Measurements from ENCODE around the gene PEAK1. TPM values are rescaled to one million over a fixed set of nuclear protein-coding genes. Genes with fewer than 3 reads are reported as not detected.

The PEAK1 gene
- total and polyA plus RNA-seq, 2 experiments from 2014 or later: 15.8 to 42.0 TPM

- Histone ChIP-seq H3K4me3 (no peak overlapping the region), H3K9me3 (ENCODE audit: low read depth) (no peaks in the 10 kb centered on the region), H3K27me3 (no peaks in the 10 kb centered on the region), H3K27ac (no peak overlapping the region), H3K36me3 (no peaks in the 10 kb centered on the region), H3K4me1 (ENCODE audit: low read depth) (peaks cover 5% of the 10 kb centered on the region)
- DNase-seq (ENCODE audit: low read depth in 1 of 2, low spot score in 1 of 2): no peak
- TF ChIP-seq CTCF (IDR thresholded peaks at IDR 0.05; ENCODE audit: low read depth, low read length): no peak
These were observed 320.0 kb downstream of the PEAK1 start for GRCh38 chr15:77099741-77100463.

DNA sequence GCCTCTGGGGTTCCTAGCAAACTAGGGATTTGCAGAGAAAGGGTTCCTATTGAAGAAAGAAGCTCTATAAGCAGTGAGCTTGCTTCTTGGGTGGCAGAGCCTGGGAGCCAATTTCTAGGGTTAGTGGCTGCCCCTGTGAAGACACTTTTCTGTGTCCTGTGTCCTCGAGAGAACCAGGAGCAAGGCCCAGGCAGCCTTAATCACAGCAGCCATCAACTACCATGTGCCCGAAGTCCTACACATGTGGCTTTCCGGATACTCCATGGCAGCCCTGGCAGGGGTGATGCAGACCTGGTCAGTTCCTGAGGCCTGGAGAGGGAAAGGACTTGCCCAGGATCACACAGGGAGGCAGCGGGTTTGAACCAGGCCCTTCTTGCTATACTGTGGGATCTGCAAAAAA lies 321.3 kb downstream of the PEAK1 start:
- Histone ChIP-seq H3K27ac (no peak overlapping the region), H3K4me1 (ENCODE audit: low read depth) (peaks cover 5% of the 10 kb centered on the region), H3K27me3 (no peaks in the 10 kb centered on the region), H3K4me3 (no peak overlapping the region), H3K9me3 (ENCODE audit: low read depth) (no peaks in the 10 kb centered on the region), H3K36me3 (no peaks in the 10 kb centered on the region)
- no peak for DNase-seq (ENCODE audit: low read depth in 1 of 2, low spot score in 1 of 2)
- TF ChIP-seq CTCF (IDR thresholded peaks at IDR 0.05; ENCODE audit: low read depth, low read length): no peak

GRCh38 chr15:77097921-77098320 lies 322.0 kb downstream of the PEAK1 start:
- no peak overlapping the region for H3K4me3 ChIP-seq
- DNase-seq (ENCODE audit: low read depth in 1 of 2, low spot score in 1 of 2): no peak
- H3K9me3 ChIP-seq (ENCODE audit: low read depth): no peaks in the 10 kb centered on the region
- peaks cover 5% of the 10 kb centered on the region for H3K4me1 ChIP-seq (ENCODE audit: low read depth)
- TF ChIP-seq CTCF (IDR thresholded peaks at IDR 0.05; ENCODE audit: low read depth, low read length): no peak
- no peaks in the 10 kb centered on the region for H3K27me3 ChIP-seq
- H3K27ac ChIP-seq: no peak overlapping the region
- no peaks in the 10 kb centered on the region for H3K36me3 ChIP-seq

DNA sequence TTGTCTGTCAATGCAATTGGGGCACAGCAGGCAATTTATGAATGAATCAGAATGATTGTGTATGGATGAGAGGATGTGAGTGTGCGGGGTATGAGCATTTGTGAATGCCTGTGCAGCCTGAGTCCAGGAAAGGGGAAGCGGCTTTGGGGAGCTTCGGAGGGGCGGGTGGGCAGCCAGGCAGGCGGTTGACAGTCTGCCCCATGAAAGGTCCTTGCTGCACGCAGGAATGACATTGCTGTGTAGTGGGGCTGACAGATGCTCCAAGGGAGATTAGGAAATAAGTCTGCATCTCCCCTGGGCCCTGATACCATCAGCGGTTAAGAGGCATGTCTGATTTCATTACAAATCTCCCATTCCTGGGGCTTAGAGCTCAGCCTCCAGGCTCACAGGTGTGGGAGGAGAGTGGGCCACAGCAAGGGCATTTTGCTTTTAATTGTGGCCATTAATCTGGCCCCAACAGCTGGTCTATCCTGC lies 322.6 kb downstream of the PEAK1 start:
- Histone ChIP-seq H3K27ac (no peak overlapping the region), H3K27me3 (no peaks in the 10 kb centered on the region), H3K4me3 (no peak overlapping the region), H3K36me3 (no peaks in the 10 kb centered on the region), H3K4me1 (ENCODE audit: low read depth) (peaks cover 5% of the 10 kb centered on the region), H3K9me3 (ENCODE audit: low read depth) (no peaks in the 10 kb centered on the region)
- DNase-seq (ENCODE audit: low read depth in 1 of 2, low spot score in 1 of 2): no peak
- TF ChIP-seq CTCF (IDR thresholded peaks at IDR 0.05; ENCODE audit: low read depth, low read length): no peak

GRCh38 chr15:77096541-77096940 lies 323.4 kb downstream of the PEAK1 start:
- TF ChIP-seq CTCF (IDR thresholded peaks at IDR 0.05; ENCODE audit: low read depth, low read length): no peak
- Histone ChIP-seq H3K36me3 (no peaks in the 10 kb centered on the region), H3K4me1 (ENCODE audit: low read depth) (peaks cover 5% of the 10 kb centered on the region), H3K27ac (no peak overlapping the region), H3K9me3 (ENCODE audit: low read depth) (no peaks in the 10 kb centered on the region), H3K27me3 (no peaks in the 10 kb centered on the region), H3K4me3 (no peak overlapping the region)
- no peak for DNase-seq (ENCODE audit: low read depth in 1 of 2, low spot score in 1 of 2)

All from cardiac muscle cell (in vitro differentiated cells and primary cell).